ENCODE results near the gene ARHGAP26. TPM values are rescaled to one million over a fixed set of nuclear protein-coding genes. Genes with fewer than 3 reads are reported as not detected.

Gene ARHGAP26
- polyA plus RNA-seq, 3 donors = 26.5 to 56.8 (median 28.7) TPM

DNA sequence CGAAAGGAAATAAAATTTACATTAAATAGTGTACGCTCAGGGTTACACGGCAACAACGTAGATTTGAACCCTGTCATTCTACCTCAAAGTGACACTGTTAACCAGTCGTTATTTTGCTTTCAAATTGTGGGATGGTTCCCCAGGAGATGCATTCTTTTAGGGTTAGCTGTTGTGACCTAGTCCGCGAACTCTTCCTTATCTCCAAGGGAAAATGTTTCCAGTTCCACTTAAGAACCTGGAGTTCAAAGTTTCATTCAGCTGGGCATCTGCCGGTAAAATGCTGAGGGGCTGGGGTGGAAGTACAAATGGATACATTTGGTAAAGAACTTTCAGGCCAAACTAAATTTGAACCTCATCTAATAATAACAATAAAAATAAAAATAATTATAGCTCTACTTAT lies 368.7 kb downstream of the ARHGAP26 start:
- H3K4me3 Mint-ChIP-seq = no peak overlapping the region
- H3K27me3 ChIP-seq (ENCODE audit: control insufficient read depth in 2 of 2, insufficient read depth in 2 of 2, low read length in 2 of 2) = no peaks in the 10 kb centered on the region
- H3K36me3 ChIP-seq (replicated peaks in 1 of 2; ENCODE audit: control insufficient read depth in 1 of 2, insufficient read depth in 2 of 2, low read length in 2 of 2) = peaks cover 57 to 79% of the 10 kb centered on the region in 2 donors
- peaks cover 14 to 17% of the 10 kb centered on the region in 2 donors for H3K4me1 ChIP-seq (ENCODE audit: control insufficient read depth in 1 of 2, insufficient read depth in 2 of 2, low read length in 2 of 2)
- no peak overlapping the region for H3K27ac Mint-ChIP-seq
- peaks cover 92% of the 10 kb centered on the region for H4K20me1 ChIP-seq (ENCODE audit: insufficient read depth, low read length)
- H2AFZ ChIP-seq (ENCODE audit: insufficient read depth, low read depth, low read length, poor library complexity, severe bottlenecking) = no peak overlapping the region
- WGBS (ENCODE audit: insufficient coverage) = no CpG with 5 or more reads among the region's 8 CpGs
- H3K9me3 Mint-ChIP-seq = no peaks in the 10 kb centered on the region
- no peaks in the 10 kb centered on the region for H3K9me3 ChIP-seq (replicated peaks in 1 of 2; ENCODE audit: control insufficient read depth in 1 of 2, insufficient read depth in 1 of 2, low read length in 2 of 2)
- no peak for DNase-seq
- H3K27me3 Mint-ChIP-seq (ENCODE audit: low read depth in 3 of 3) = peaks cover 0 to 2% (median 0%) of the 10 kb centered on the region in 3 donors
- intact Hi-C loops (cut with micrococcal nuclease) = no loop called here
- no peak overlapping the region for H3K9ac ChIP-seq (ENCODE audit: insufficient read depth, low read length, poor library complexity, severe bottlenecking)
- TF ChIP-seq CTCF (IDR thresholded peaks at IDR 0.05) = no peak
- peaks cover 77 to 90% of the 10 kb centered on the region in 2 donors for H3K36me3 Mint-ChIP-seq
- no peak overlapping the region for H3K4me2 ChIP-seq (replicated peaks; ENCODE audit: extremely low read depth, low read length, poor library complexity, severe bottlenecking)
- no peak overlapping the region for H3K27ac ChIP-seq (ENCODE audit: low read depth in 1 of 2, low read length in 2 of 2)
- no peak overlapping the region for H3K4me3 ChIP-seq (replicated peaks in 1 of 3; ENCODE audit: low read depth in 2 of 3, low read length in 3 of 3)
- H3K79me2 ChIP-seq (ENCODE audit: insufficient read depth, low read length) = no peaks in the 10 kb centered on the region
- peaks cover 17% of the 10 kb centered on the region for H3K4me1 Mint-ChIP-seq

DNA sequence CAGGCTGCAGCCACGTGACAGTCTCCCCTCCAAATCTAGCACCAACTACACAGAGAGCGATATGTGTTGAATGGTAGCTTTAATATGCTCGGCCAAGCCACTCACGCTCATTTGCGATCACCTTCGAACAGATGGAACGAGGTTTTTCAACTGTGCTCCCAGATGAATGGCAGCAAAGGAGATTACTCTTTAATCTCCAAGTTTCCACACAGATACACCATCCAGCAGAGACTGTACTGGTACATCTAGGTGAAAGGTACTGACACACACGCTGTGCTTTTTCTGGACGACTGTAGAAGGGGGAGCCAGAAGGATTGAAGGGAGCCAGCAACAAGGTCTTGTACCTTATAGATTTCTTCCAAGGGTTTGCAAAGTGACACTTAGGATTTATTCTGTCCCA lies 369.4 kb downstream of the ARHGAP26 start:
- WGBS (ENCODE audit: insufficient coverage) = 100% methylated on average over 1 of the region's 9 CpGs
- H2AFZ ChIP-seq (ENCODE audit: insufficient read depth, low read depth, low read length, poor library complexity, severe bottlenecking) = no peak overlapping the region
- DNase-seq = no peak
- H3K4me2 ChIP-seq (replicated peaks; ENCODE audit: extremely low read depth, low read length, poor library complexity, severe bottlenecking) = no peak overlapping the region
- Mint-ChIP-seq H3K27me3 (ENCODE audit: low read depth in 3 of 3) (peaks cover 0 to 2% (median 0%) of the 10 kb centered on the region in 3 donors), H3K9me3 (no peaks in the 10 kb centered on the region), H3K4me1 (peaks cover 17% of the 10 kb centered on the region), H3K36me3 (peaks cover 71 to 85% of the 10 kb centered on the region in 2 donors), H3K27ac (peak overlapping the region in 1 of 7 donors; percentile 60), H3K4me3 (no peak overlapping the region)
- H3K9ac ChIP-seq (ENCODE audit: insufficient read depth, low read length, poor library complexity, severe bottlenecking) = no peak overlapping the region
- TF ChIP-seq CTCF (IDR thresholded peaks at IDR 0.05) = no peak
- H3K9me3 ChIP-seq (replicated peaks in 1 of 2; ENCODE audit: control insufficient read depth in 1 of 2, insufficient read depth in 1 of 2, low read length in 2 of 2) = no peaks in the 10 kb centered on the region
- H3K27ac ChIP-seq (ENCODE audit: low read depth in 1 of 2, low read length in 2 of 2) = no peak overlapping the region
- no peak overlapping the region for H3K4me3 ChIP-seq (replicated peaks in 1 of 3; ENCODE audit: low read depth in 2 of 3, low read length in 3 of 3)
- intact Hi-C loops (cut with micrococcal nuclease) = no loop called here
- peaks cover 50 to 76% of the 10 kb centered on the region in 2 donors for H3K36me3 ChIP-seq (replicated peaks in 1 of 2; ENCODE audit: control insufficient read depth in 1 of 2, insufficient read depth in 2 of 2, low read length in 2 of 2)
- H4K20me1 ChIP-seq (ENCODE audit: insufficient read depth, low read length) = peaks cover 92% of the 10 kb centered on the region
- H3K27me3 ChIP-seq (ENCODE audit: control insufficient read depth in 2 of 2, insufficient read depth in 2 of 2, low read length in 2 of 2) = no peaks in the 10 kb centered on the region
- H3K79me2 ChIP-seq (ENCODE audit: insufficient read depth, low read length) = no peaks in the 10 kb centered on the region
- peaks cover 14 to 17% of the 10 kb centered on the region in 2 donors for H3K4me1 ChIP-seq (ENCODE audit: control insufficient read depth in 1 of 2, insufficient read depth in 2 of 2, low read length in 2 of 2)
